ENCODE data around the gene METTL13.

METTL13 gene

DNA sequence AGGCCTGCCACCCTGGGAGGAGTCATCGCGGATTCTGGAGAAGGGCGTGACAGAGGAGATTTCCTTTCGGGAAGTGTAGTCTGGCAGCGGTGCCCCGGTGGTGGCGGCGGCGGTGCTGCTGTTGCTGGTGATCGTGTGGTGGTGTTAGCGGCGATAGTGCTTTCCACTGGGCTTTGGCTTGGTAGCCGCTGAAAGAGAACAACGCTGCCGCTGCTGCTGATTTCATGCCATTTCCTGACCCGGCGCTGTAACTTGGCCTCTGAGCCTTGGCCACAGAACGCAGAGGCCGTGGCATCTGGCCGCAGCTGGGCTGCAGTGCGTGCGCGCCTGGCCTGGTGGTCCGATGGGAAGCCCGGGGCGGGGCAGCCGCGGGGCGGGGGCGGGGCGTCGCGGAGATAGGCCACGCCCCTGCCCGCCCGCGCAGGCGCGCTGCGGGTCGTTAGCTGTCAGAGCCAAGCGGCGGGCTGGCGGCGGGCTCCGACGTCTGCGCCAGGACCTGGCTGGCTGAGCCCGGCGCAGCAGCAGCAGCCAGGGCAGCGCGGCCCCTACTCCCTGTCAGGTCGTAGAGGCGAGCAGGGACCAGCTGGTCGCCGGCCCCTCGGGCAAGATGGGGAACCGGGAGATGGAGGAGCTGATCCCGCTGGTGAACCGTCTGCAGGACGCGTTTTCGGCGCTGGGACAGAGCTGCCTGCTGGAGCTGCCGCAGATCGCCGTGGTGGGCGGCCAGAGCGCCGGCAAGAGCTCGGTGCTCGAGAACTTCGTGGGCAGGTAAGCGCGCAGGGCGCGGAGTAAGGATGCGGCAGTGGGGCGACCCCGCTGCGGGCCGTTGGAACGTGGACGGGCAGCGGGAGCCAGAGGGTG is 59.8 kb downstream of the METTL13 start, which contains the start of gene DNM3:
DNM3 (plus strand) TSS at position 449 of the 861 bp plus-strand sequence; CDS start at position 608, 159 bp downstream.
- no peaks in the 10 kb centered on the region for H3K9me3 ChIP-seq (ENCODE audit: low read length)
- peak within 1 kb of the TSS; percentile 59; the same call in 1 of the 2 replicates for H3K9ac ChIP-seq (ENCODE audit: low read length)
- peak within 1 kb of the TSS; percentile 87 for H3K4me2 ChIP-seq (ENCODE audit: low read length)
- H3K4me1 ChIP-seq (ENCODE audit: insufficient read depth, low read length, severe bottlenecking): peaks cover 11% of the 10 kb centered on the region
- no peak within 1 kb of the TSS for H3K27ac ChIP-seq (ENCODE audit: low read depth, low read length, poor library complexity, severe bottlenecking)
- no peaks in the 10 kb centered on the region for H3K9me2 ChIP-seq (ENCODE audit: low read depth, low read length)
- H3K4me3 ChIP-seq (ENCODE audit: low read depth, low read length, poor library complexity, severe bottlenecking): peak within 1 kb of the TSS; percentile 76
- H3K36me3 ChIP-seq (ENCODE audit: insufficient read depth, low read length): no peaks in the 10 kb centered on the region
- 0 out of 2 replicates have a peak within 1 kb of the TSS, but pooled peaks have one; percentile 20 for H2AFZ ChIP-seq (ENCODE audit: low read length)
- H4K20me1 ChIP-seq (ENCODE audit: insufficient read depth, low read length): no peaks in the 10 kb centered on the region
- H3K27me3 ChIP-seq (ENCODE audit: insufficient read depth, low read length): no peaks in the 10 kb centered on the region
- no peaks in the 10 kb centered on the region for H3K79me2 ChIP-seq (ENCODE audit: insufficient read depth, low read length)
- TF ChIP-seq, protein P1, sequence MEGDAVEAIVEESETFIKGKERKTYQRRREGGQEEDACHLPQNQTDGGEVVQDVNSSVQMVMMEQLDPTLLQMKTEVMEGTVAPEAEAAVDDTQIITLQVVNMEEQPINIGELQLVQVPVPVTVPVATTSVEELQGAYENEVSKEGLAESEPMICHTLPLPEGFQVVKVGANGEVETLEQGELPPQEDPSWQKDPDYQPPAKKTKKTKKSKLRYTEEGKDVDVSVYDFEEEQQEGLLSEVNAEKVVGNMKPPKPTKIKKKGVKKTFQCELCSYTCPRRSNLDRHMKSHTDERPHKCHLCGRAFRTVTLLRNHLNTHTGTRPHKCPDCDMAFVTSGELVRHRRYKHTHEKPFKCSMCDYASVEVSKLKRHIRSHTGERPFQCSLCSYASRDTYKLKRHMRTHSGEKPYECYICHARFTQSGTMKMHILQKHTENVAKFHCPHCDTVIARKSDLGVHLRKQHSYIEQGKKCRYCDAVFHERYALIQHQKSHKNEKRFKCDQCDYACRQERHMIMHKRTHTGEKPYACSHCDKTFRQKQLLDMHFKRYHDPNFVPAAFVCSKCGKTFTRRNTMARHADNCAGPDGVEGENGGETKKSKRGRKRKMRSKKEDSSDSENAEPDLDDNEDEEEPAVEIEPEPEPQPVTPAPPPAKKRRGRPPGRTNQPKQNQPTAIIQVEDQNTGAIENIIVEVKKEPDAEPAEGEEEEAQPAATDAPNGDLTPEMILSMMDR (IDR thresholded peaks at IDR 0.05; ENCODE audit: low read length): no peak
- no peak for TF ChIP-seq EZH2 (IDR thresholded peaks at IDR 0.05; ENCODE audit: borderline replicate concordance, low read length)
- H3F3A ChIP-seq (ENCODE audit: insufficient read depth, low read length): no peaks in the 10 kb centered on the region

DNA sequence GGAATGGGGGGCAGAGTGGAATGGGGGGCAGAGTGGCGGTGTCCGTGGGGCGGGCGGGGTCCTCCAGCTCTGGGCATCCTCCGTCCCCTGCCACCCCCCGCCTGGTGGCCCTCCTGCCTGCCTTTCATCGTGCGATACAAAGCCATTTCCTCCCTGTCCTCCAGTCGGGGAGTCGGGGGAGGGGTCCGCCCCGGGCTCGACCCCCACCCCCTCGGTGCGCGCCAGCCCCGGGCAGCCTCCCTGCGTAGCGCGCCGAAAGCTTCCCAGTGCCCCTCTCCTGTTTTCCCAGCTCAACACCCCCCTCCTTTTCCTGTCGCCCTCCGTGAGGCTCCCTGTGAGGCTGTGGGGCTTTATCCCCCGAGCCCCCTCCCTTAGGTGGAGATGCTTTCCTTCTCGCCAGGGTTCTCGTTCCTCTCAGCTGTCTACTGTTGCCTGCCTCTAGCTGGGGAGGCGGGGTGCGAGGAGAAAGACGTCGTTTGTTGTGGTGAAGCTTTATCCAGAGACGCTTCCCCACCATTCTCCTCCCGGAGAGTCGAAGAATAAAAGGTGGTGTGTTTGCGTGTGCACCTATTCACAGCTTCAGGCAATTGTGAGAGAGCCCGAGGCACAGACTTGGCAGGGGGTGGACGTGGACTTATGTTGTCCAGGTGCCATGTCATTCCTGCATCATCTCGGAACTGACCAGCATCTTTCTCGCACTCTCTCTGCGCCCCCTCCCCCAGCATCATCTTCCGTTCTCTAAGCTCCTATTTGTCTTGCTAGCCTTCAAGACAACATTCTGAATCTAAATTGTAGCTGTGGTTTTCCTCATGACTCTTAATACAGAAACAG is 60.7 kb downstream of the METTL13 start:
- no peak for TF ChIP-seq EZH2 (IDR thresholded peaks at IDR 0.05; ENCODE audit: borderline replicate concordance, low read length)
- TF ChIP-seq, protein P1 (IDR thresholded peaks at IDR 0.05; ENCODE audit: low read length): no peak
- Histone ChIP-seq H3K27me3 (ENCODE audit: insufficient read depth, low read length) (no peaks in the 10 kb centered on the region), H3K9me2 (ENCODE audit: low read depth, low read length) (no peaks in the 10 kb centered on the region), H3K79me2 (ENCODE audit: insufficient read depth, low read length) (no peaks in the 10 kb centered on the region), H3K36me3 (ENCODE audit: insufficient read depth, low read length) (no peaks in the 10 kb centered on the region), H3F3A (ENCODE audit: insufficient read depth, low read length) (no peaks in the 10 kb centered on the region), H3K4me2 (ENCODE audit: low read length) (peak overlapping the region; percentile 87), H3K9me3 (ENCODE audit: low read length) (no peaks in the 10 kb centered on the region), H3K9ac (ENCODE audit: low read length) (peak overlapping the region; percentile 59; the same call in 1 of the 2 replicates), H2AFZ (ENCODE audit: low read length) (no peak overlapping the region), H3K4me3 (ENCODE audit: low read depth, low read length, poor library complexity, severe bottlenecking) (peak overlapping the region; percentile 76), H3K4me1 (ENCODE audit: insufficient read depth, low read length, severe bottlenecking) (peaks cover 11% of the 10 kb centered on the region), H3K27ac (ENCODE audit: low read depth, low read length, poor library complexity, severe bottlenecking) (no peak overlapping the region), H4K20me1 (ENCODE audit: insufficient read depth, low read length) (no peaks in the 10 kb centered on the region)

DNA sequence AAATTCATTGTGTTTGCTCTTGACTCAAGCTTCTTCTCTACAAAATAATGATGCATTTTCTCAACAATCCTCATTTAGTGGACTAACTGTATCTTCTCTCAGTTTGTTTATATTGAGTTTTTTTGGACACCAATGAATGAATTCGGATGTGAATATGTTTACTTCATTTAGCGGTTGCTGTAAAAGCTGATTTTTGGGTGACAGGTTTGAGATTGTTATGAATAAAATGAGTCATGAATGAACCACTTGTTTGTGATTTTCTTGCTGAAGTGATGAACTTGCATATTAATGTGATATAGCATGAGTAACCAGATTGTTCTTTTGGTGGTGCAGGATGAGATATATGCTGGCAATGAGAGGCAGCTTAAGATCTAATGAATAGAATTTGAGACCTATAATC is 62.9 kb downstream of the METTL13 start:
- no peaks in the 10 kb centered on the region for H3K79me2 ChIP-seq (ENCODE audit: insufficient read depth, low read length)

More for the DNA sequence above, 62.9 kb downstream of the METTL13 start:
- no peaks in the 10 kb centered on the region for H3F3A ChIP-seq (ENCODE audit: insufficient read depth, low read length)
- no peak for TF ChIP-seq EZH2 (IDR thresholded peaks at IDR 0.05; ENCODE audit: borderline replicate concordance, low read length)
- TF ChIP-seq, protein P1 (IDR thresholded peaks at IDR 0.05; ENCODE audit: low read length): no peak
- H4K20me1 ChIP-seq (ENCODE audit: insufficient read depth, low read length): no peaks in the 10 kb centered on the region
- no peak overlapping the region for H3K4me2 ChIP-seq (ENCODE audit: low read length)
- H2AFZ ChIP-seq (ENCODE audit: low read length): no peak overlapping the region
- no peak overlapping the region for H3K4me3 ChIP-seq (ENCODE audit: low read depth, low read length, poor library complexity, severe bottlenecking)
- no peaks in the 10 kb centered on the region for H3K9me2 ChIP-seq (ENCODE audit: low read depth, low read length)
- no peaks in the 10 kb centered on the region for H3K9me3 ChIP-seq (ENCODE audit: low read length)
- H3K27ac ChIP-seq (ENCODE audit: low read depth, low read length, poor library complexity, severe bottlenecking): no peak overlapping the region
- no peaks in the 10 kb centered on the region for H3K36me3 ChIP-seq (ENCODE audit: insufficient read depth, low read length)
- H3K9ac ChIP-seq (ENCODE audit: low read length): no peak overlapping the region
- H3K4me1 ChIP-seq (ENCODE audit: insufficient read depth, low read length, severe bottlenecking): peaks cover 11% of the 10 kb centered on the region
- H3K27me3 ChIP-seq (ENCODE audit: insufficient read depth, low read length): 0 out of 2 replicates have a peak, but pooled peaks cover 3% of the 10 kb centered on the region

All from OCI-LY1 (cell line).